Endothelial cell of umbilical vein (primary cell): Measurements from ENCODE around the gene FMNL2. TPM values are rescaled to one million over a fixed set of nuclear protein-coding genes. Genes with fewer than 3 reads are reported as not detected.

ENCODE experiments used
- BruUV-seq: library from RNA; stranded (reverse); fragments of 400-500 nt; replicated peaks from 2 replicates; lab custom pipeline; 2021; lab: Mats Ljungman, UMichigan
- CTCF ChIA-PET: fragments of 300-600, 350-600 bp; sonication (Branson Sonifier 250); formaldehyde crosslinking; loops from one replicate; lab custom pipeline; 2021; ENCODE audit warnings: antibody characterized with exemption, inconsistent platforms; lab: Charles Lee
- POLR2A ChIA-PET: fragments of 300-600, 350-600 bp; sonication (Branson Sonifier 250); formaldehyde crosslinking; loops from one replicate; lab custom pipeline; 2021; ENCODE audit warnings: antibody characterized with exemption, inconsistent platforms; lab: Charles Lee
- DNase-seq: peaks from one replicate; pipeline ENCODE4 v3.0.0-alpha.2; 2011; ENCODE audit warnings: low read depth, low spot score
- FAIRE-seq: peaks from 2 replicates; lab custom pipeline; 2011; peaks lifted over from hg19 to GRCh38; lab: Jason Lieb, UNC
- H2AFZ ChIP-seq: 2 replicates; pipeline ENCODE4 v1.6.0; 2012; ENCODE audit warnings: low read depth, low read length, control low read depth, inconsistent platforms
- H3K27ac ChIP-seq: 2 replicates; pipeline ENCODE4 v1.5.1; 2011; ENCODE audit warnings: low read depth, mild to moderate bottlenecking, control low read depth, low read length, moderate library complexity; ENCODE audit not compliant: insufficient read depth
- H3K27me3 ChIP-seq, 2 experiments: 2 replicates each; pipeline versions ENCODE4 v1.6.0 to v1.6.1; 2011; ENCODE audit warnings: low read length in 2 of 2, mixed read lengths in 1 of 2; ENCODE audit not compliant: control insufficient read depth in 2 of 2, insufficient read depth in 2 of 2
- H3K36me3 ChIP-seq, 2 experiments: 2 replicates in 1 of 2; 3 replicates in 1 of 2; pipeline ENCODE4 v1.5.1; 2011; ENCODE audit warnings: low read length in 2 of 2, mild to moderate bottlenecking in 1 of 2, moderate library complexity in 1 of 2; ENCODE audit not compliant: control insufficient read depth in 2 of 2, insufficient read depth in 2 of 2; ENCODE audit errors: extremely low read depth in 1 of 2
- H3K4me1 ChIP-seq: 3 replicates; pipeline ENCODE4 v1.5.1; 2011; ENCODE audit warnings: mild to moderate bottlenecking, low read length; ENCODE audit not compliant: control insufficient read depth, insufficient read depth; ENCODE audit errors: extremely low read depth
- H3K4me2 ChIP-seq: 2 replicates; pipeline ENCODE4 v1.6.1; 2011; ENCODE audit warnings: low read length, control low read depth, mixed read lengths; ENCODE audit not compliant: insufficient read depth
- H3K4me3 ChIP-seq, 3 experiments: fragments of 200-600 bp in 1 of 3; sonication (generic), shearing (Covaris generic) in 1 of 3; replicated peaks in 1 of 3; 2 replicates each; pipeline ENCODE4 v1.5.1; 2011 to 2016; ENCODE audit warnings: control low read depth in 3 of 3, low read length in 3 of 3, mild to moderate bottlenecking in 2 of 3, inconsistent platforms in 1 of 3, low read depth in 1 of 3, moderate library complexity in 1 of 3; ENCODE audit not compliant: insufficient read depth in 1 of 3
- H3K79me2 ChIP-seq: 2 replicates; pipeline ENCODE4 v1.6.0; 2012; ENCODE audit warnings: low read length, inconsistent platforms; ENCODE audit not compliant: control insufficient read depth, insufficient read depth
- H3K9ac ChIP-seq: replicated peaks from 2 replicates; pipeline ENCODE3; 2011; ENCODE audit warnings: low read length, control low read depth; ENCODE audit not compliant: insufficient read depth; ENCODE audit errors: extremely low read depth
- H3K9me1 ChIP-seq: replicated peaks from 3 replicates; pipeline ENCODE4 v1.6.0; 2011; ENCODE audit warnings: mild to moderate bottlenecking, low read length; ENCODE audit not compliant: control insufficient read depth, insufficient read depth; ENCODE audit errors: extremely low read depth
- H3K9me3 ChIP-seq: replicated peaks from 2 replicates; pipeline ENCODE4 v1.5.1; 2012; ENCODE audit warnings: low read length, inconsistent platforms; ENCODE audit not compliant: control insufficient read depth, insufficient read depth
- H4K20me1 ChIP-seq: replicated peaks from 2 replicates; pipeline ENCODE3; 2011; ENCODE audit warnings: mild to moderate bottlenecking, low read length; ENCODE audit not compliant: control insufficient read depth, insufficient read depth; ENCODE audit errors: extremely low read depth
- CTCF ChIP-seq, 2 donors: IDR thresholded peaks; 1 replicate in 1 of 2; 2 replicates in 1 of 2; pipeline ENCODE4 v1.5.1; 2011; ENCODE audit warnings: low read length in 2 of 2, mild to moderate bottlenecking in 2 of 2, moderate library complexity in 2 of 2, control low read depth in 1 of 2, inconsistent platforms in 1 of 2, low read depth in 1 of 2; ENCODE audit not compliant: insufficient read depth in 1 of 2; ENCODE audit errors: extremely low read depth in 1 of 2
- FOS ChIP-seq: IDR thresholded peaks from 2 replicates; pipeline ENCODE4 v1.6.1; 2011; ENCODE audit warnings: mild to moderate bottlenecking, low read length, moderate library complexity, borderline replicate concordance; ENCODE audit not compliant: insufficient read depth
- GATA2 ChIP-seq: IDR thresholded peaks from 2 replicates; pipeline ENCODE4 v1.7.0; 2011; ENCODE audit warnings: low read depth, mild to moderate bottlenecking, moderate library complexity, mixed read lengths, low read length; ENCODE audit not compliant: insufficient read length, insufficient read depth
- JUN ChIP-seq: IDR thresholded peaks from 2 replicates; pipeline ENCODE4 v1.6.1; 2011; ENCODE audit warnings: borderline replicate concordance, low read depth; ENCODE audit not compliant: insufficient read length, insufficient read depth
- MYC ChIP-seq: IDR thresholded peaks from one replicate; pipeline ENCODE4 v1.6.1; 2011; ENCODE audit warnings: mild to moderate bottlenecking, low read depth, low read length
- POLR2A ChIP-seq: IDR thresholded peaks from 2 replicates; pipeline ENCODE4 v1.6.1; 2012; ENCODE audit warnings: low read depth, mild to moderate bottlenecking, control low read depth, low read length
- POLR2AphosphoS5 ChIP-seq: IDR thresholded peaks from 2 replicates; pipeline ENCODE4 v1.6.1; 2012; ENCODE audit warnings: low read depth, mild to moderate bottlenecking, control low read depth, low read length, moderate library complexity; ENCODE audit not compliant: insufficient read depth
- dilution Hi-C: fragments of 300-500 bp; cut with MboI; formaldehyde crosslinking; loops from one replicate; pipeline ENCODE4 v1.15.0; 2019; ENCODE audit warnings: low sequenced_read_pairs; ENCODE audit not compliant: extremely low pct_ligation_motif_present
- intact Hi-C: fragments of 100-400 bp; cut with micrococcal nuclease; formaldehyde crosslinking; loops from one replicate; pipeline ENCODE4 v1.10.0; 2022
- polyA plus RNA-seq, 4 experiments: library from polyadenylated mRNA; depleted of rRNA in 3 of 4; stranded (reverse) in 3 of 4; unstranded in 1 of 4; fragments of >200 nt; gene quantifications; 2 replicates each; pipeline versions ENCODE4 v1.2.1 to v1.2.3, GENCODE V29; 2011 to 2012; ENCODE audit warnings: missing spikeins in 1 of 4
- total RNA-seq: library from RNA; stranded (reverse); gene quantifications from 2 replicates; pipeline ENCODE4 v1.2.3, GENCODE V29; 2021

Gene FMNL2
- total and polyA plus RNA-seq, 2 donors (not counting 3 experiments of a cell fraction or from before 2014, with no cell fraction given), result 8.3 to 28.0 TPM

GRCh38 chr2:152443771-152444170, 108.8 kb downstream of the FMNL2 start:
- intact Hi-C loops, result no loop called here
- Histone ChIP-seq H3K4me3 (no peak overlapping the region), H3K36me3 (no peaks in the 10 kb centered on the region), H2AFZ (no peak overlapping the region), H3K79me2 (peaks cover 15% of the 10 kb centered on the region), H3K4me1 (peaks cover 22% of the 10 kb centered on the region), H4K20me1 (peaks cover 2% of the 10 kb centered on the region), H3K9ac (no peak overlapping the region), H3K9me3 (no peaks in the 10 kb centered on the region), H3K27me3 (no peaks in the 10 kb centered on the region), H3K4me2 (no peak overlapping the region), H3K9me1 (no peaks in the 10 kb centered on the region), H3K27ac (no peak overlapping the region)
- dilution Hi-C loops, result no loop called here
- CTCF ChIA-PET, result no interaction called here
- DNase-seq, result no peak
- TF ChIP-seq FOS (no peak), POLR2A (no peak), MYC (no peak), POLR2AphosphoS5 (no peak), GATA2 (no peak), JUN (no peak)
- FAIRE-seq, result no peak
- BruUV-seq, result no TSS peak
- POLR2A ChIA-PET, result no interaction called here

DNA sequence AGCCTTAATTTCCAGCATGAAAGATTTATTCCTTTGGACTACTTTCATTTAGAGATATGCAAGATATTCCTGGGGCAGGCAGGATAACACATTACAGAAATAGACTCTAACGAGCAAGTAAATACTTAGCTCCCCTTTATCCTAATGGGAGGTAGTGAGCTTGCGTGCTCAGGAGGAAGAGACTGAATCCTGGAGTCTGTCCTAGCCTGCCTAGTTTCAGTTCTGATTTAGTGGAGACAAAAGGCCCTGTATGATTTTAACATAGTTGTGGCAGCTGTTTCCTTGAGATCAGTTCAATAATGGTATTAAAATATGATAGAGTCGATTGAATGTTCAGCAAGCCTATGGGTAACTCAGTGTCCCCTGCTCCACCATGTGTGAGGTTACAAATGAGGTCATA, 109.5 kb downstream of the FMNL2 start:
- no peak overlapping the region for H3K4me2 ChIP-seq
- no peaks in the 10 kb centered on the region for H3K9me3 ChIP-seq
- H3K27ac ChIP-seq, result no peak overlapping the region
- intact Hi-C loops (no loop called here), dilution Hi-C loops (no loop called here)
- ChIA-PET CTCF (no interaction called here), POLR2A (no interaction called here)
- no peaks in the 10 kb centered on the region for H3K9me1 ChIP-seq
- H3K36me3 ChIP-seq, result no peaks in the 10 kb centered on the region
- H3K4me3 ChIP-seq, result no peak overlapping the region
- H3K27me3 ChIP-seq, result no peaks in the 10 kb centered on the region
- peaks cover 14% of the 10 kb centered on the region for H3K79me2 ChIP-seq
- peaks cover 22% of the 10 kb centered on the region for H3K4me1 ChIP-seq
- H2AFZ ChIP-seq, result no peak overlapping the region
- DNase-seq, result no peak
- peaks cover 2% of the 10 kb centered on the region for H4K20me1 ChIP-seq
- no peak for FAIRE-seq
- H3K9ac ChIP-seq, result no peak overlapping the region
- no TSS peak for BruUV-seq
- no peak for TF ChIP-seq CTCF (IDR thresholded peaks at IDR 0.05; ENCODE audit: extremely low read depth in 1 of 2, insufficient read depth in 1 of 2, low read depth in 1 of 2, low read length in 2 of 2)
